T-helper 1 cell treated with Interleukin-12 subunit alpha and Interleukin-12 subunit beta and Interleukin-4 antibody, amounts not matched to agents 30 μg/mL and 1 μg/mL, for 36 hours (primary cell): Measurements from ENCODE around the gene GDF11.
"Not testable (repeated sequence)": the region's sequence is repeated elsewhere in the genome, so short reads cannot be mapped to it uniquely, and the experiment has no call there.

Experiments used
- H3K27ac Mint-ChIP-seq: one replicate; pipeline ENCODE4 v1.8.0; 2021; ENCODE audit warnings: mild to moderate bottlenecking, mixed read lengths
- H3K27me3 Mint-ChIP-seq: one replicate; pipeline ENCODE4 v1.8.0; 2021; ENCODE audit warnings: low read depth, mixed read lengths
- H3K36me3 Mint-ChIP-seq: one replicate; pipeline ENCODE4 v1.8.0; 2021; ENCODE audit warnings: low read depth, mixed read lengths
- H3K4me1 Mint-ChIP-seq: one replicate; pipeline ENCODE4 v1.8.0; 2021; ENCODE audit warnings: low read depth, mixed read lengths
- H3K4me3 Mint-ChIP-seq: one replicate; pipeline ENCODE4 v1.8.0; 2021; ENCODE audit warnings: mild to moderate bottlenecking, moderate library complexity, mixed read lengths
- H3K9me3 Mint-ChIP-seq: one replicate; pipeline ENCODE4 v1.8.0; 2021; ENCODE audit warnings: mixed read lengths

GDF11 gene

GRCh38 chr12:55738123-55739024 lies 4.5 kb upstream of the GDF11 start:
- Mint-ChIP-seq H3K27ac (peak overlapping the region; percentile 82), H3K27me3 (no peaks in the 10 kb centered on the region), H3K9me3 (no peaks in the 10 kb centered on the region), H3K4me3 (peak overlapping the region; percentile 82), H3K4me1 (peaks cover 26% of the 10 kb centered on the region), H3K36me3 (no peaks in the 10 kb centered on the region)

- Mint-ChIP-seq H3K27ac (no peak overlapping the region), H3K27me3 (no peaks in the 10 kb centered on the region), H3K9me3 (no peaks in the 10 kb centered on the region), H3K36me3 (no peaks in the 10 kb centered on the region), H3K4me1 (peaks cover 26% of the 10 kb centered on the region), H3K4me3 (peak overlapping the region; percentile 82)
Observed at GRCh38 chr12:55739025-55739378, 3.9 kb upstream of the GDF11 start.

DNA sequence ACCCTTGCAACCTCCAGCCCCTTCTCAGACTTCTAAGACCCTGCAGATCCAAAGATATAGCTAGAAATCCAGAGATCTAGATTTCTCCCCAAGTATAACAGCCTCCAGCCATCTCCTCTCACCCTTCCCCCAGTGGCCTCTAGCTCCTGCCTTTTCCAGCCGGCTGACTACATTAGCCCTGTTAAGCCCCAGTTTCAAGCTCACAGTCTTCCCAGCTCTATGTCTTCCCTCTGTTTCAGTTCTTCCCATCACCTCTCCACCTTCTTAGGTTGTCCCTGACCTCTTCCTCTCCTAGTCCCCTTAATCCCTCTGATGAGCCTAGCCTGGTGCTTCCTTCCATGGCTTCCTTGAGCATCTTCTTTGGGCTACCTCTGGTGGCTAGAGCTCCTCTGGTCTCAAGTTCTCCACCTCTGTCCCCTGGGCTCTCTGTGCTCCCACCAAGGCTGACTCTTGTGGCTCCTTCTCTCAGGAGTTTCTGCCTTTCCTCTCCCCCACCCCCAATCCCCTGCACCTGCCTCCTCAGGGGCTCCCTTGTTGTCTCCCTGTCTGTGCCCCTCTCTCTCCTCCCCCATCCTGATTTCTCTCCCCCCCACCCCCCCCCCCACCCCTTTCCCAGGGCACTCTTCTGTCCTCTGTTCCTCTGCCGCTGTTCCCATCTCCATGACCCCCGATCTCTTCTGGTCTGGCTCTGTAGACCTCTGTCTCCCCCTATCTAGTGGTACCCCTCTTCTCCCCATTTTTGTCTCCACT lies 816 bp upstream of the GDF11 start:
- Mint-ChIP-seq H3K4me3 (peak overlapping the region; percentile 84), H3K36me3 (no peaks in the 10 kb centered on the region), H3K9me3 (no peaks in the 10 kb centered on the region), H3K4me1 (peaks cover 41% of the 10 kb centered on the region), H3K27me3 (no peaks in the 10 kb centered on the region), H3K27ac (peak overlapping the region; percentile 57)

GRCh38 chr12:55743406-55744339 lies 751 bp downstream of the GDF11 start:
- Mint-ChIP-seq H3K4me1 (peaks cover 29% of the 10 kb centered on the region), H3K9me3 (no peaks in the 10 kb centered on the region), H3K27ac (peak overlapping the region; percentile 46), H3K27me3 (no peaks in the 10 kb centered on the region), H3K4me3 (peak overlapping the region; percentile 91), H3K36me3 (peaks cover 6% of the 10 kb centered on the region)

DNA sequence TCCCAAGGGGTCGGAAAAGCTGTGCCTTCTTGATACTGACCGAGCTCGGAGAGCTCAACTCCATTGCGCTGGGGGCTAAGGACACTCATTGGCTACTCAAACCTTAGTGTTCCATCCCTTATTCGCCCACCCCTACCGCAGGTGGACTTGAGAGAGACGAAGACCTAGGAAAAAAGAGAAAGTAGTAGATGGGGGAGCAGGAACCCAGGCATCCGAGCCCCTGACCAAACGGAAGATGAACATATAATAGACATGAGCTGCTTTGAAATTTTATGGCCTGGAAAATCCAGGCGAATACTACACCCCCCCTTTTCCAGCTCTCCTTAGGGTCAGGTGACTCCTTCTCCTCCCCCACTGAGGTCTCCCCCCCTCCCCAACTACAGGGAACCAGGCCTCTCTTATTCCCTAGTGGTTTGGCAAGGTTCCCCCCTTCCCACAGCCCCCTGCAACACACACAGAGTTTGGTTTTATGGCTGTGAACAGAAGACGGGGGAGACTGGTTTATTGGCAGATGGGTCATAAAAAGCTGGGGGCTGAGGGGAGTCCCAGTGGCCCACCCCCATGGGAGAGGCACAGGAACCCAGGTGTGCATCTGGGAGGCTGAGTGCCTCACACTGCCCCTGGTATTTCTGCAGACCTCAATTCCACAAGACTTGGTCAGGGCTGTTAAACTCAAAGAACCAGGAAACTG lies 1.6 kb downstream of the GDF11 start:
- peaks cover 26% of the 10 kb centered on the region for H3K4me1 Mint-ChIP-seq
- peaks cover 8% of the 10 kb centered on the region for H3K36me3 Mint-ChIP-seq
- peak overlapping the region; percentile 13 for H3K27ac Mint-ChIP-seq
- no peaks in the 10 kb centered on the region for H3K27me3 Mint-ChIP-seq
- no peaks in the 10 kb centered on the region for H3K9me3 Mint-ChIP-seq
- peak overlapping the region; percentile 91 for H3K4me3 Mint-ChIP-seq

DNA sequence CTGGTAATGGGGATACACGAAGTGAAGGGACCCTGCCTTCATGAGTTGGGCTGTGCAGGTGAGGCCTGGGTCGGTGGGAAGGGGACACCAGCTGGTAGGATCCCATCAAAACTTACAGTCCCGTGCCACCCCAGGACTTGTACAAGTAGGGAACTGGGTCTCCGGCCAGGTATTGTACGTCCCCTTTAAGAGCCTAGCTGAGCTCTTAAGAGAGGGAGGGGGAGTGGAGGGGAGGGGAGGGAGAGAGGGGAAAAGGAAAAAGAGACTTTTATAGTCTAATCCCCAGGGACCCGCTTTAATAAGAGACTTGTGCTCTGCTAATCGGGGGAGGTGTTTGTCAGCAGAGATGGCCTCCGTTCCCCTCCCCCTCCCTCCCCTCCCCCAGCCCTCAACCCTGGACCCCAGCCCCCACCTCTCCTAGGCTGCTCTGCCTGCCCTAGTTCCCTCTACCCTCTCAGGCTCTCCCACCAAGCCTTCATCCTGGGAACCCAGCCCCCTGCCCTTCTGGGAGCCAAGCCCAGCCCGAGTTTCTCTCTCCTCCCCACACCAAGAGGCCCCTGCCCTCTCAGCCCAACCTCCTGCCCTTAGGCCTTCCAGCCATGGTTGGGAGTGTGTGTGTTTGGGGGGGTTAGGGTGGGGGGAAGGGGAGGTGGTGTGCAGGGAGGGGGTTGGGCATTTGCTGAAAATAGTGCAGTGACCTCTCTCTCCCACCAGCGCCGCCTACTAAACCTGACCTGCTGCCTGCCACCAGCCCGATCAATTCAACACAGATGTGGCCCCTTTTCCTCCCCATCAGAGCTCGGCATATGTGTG lies 2.6 kb downstream of the GDF11 start:
- H3K4me3 Mint-ChIP-seq, result peak overlapping the region; percentile 41
- peaks cover 26% of the 10 kb centered on the region for H3K4me1 Mint-ChIP-seq
- peaks cover 12% of the 10 kb centered on the region for H3K36me3 Mint-ChIP-seq
- H3K9me3 Mint-ChIP-seq, result no peaks in the 10 kb centered on the region
- no peaks in the 10 kb centered on the region for H3K27me3 Mint-ChIP-seq
- H3K27ac Mint-ChIP-seq, result no peak overlapping the region

DNA sequence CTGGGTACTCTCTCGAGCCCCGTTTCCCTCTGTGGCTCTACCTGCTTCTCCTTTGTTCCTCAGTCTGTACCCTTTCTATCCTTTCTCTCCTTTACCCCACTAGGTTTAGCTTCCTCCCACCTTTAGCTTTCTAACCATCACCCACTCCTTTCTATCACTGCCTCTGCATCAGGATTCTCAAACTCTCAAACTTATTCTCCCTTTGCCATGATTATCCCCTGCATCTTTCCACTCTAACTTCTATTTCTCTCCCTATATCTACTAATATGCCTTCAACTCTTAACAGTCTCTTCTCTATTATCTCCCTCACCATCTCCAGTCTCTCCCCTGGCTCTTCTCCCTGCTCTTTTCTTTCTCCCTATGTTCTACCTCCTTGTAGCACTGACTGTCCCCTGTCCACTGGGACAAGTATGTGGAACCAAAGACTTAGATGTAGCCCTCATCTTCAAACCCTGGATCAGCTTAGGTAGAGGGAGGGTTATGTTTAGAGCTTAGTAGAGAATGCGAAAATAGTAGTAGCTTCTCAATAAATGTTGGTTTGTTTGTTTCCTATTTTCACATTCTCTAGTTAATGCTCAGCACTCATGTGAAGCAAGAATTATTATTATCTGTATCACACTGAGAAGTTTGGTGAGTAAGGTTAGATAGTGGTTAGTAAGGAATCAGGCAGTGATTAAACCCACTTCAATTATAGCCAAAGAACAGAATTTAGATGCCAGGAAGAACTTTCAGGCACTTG lies 3.4 kb downstream of the GDF11 start:
- H3K4me1 Mint-ChIP-seq, result peaks cover 26% of the 10 kb centered on the region
- H3K27ac Mint-ChIP-seq, result peak overlapping the region; percentile 28
- H3K4me3 Mint-ChIP-seq, result peak overlapping the region; percentile 41
- H3K27me3 Mint-ChIP-seq, result no peaks in the 10 kb centered on the region
- no peaks in the 10 kb centered on the region for H3K9me3 Mint-ChIP-seq
- H3K36me3 Mint-ChIP-seq, result peaks cover 15% of the 10 kb centered on the region

DNA sequence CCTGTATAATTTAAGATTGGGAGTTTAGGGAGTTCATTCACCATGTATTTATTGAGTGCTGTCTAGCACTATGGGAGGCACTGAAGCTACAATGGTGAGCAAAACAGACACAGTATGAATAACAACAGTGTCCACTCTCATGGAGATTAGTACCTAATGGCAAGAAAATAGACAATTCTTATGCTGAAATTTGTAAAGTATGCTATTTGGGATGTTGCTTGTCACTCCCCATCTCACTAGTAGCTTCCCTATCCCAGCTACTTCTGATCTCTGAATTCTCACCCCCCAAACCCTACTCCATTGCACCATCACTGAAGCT lies 4.0 kb downstream of the GDF11 start:
- H3K36me3 Mint-ChIP-seq, result peaks cover 17% of the 10 kb centered on the region
- H3K4me1 Mint-ChIP-seq, result peaks cover 24% of the 10 kb centered on the region
- no peaks in the 10 kb centered on the region for H3K9me3 Mint-ChIP-seq
- H3K27me3 Mint-ChIP-seq, result no peaks in the 10 kb centered on the region
- no peak overlapping the region for H3K27ac Mint-ChIP-seq
- H3K4me3 Mint-ChIP-seq, result no peak overlapping the region

DNA sequence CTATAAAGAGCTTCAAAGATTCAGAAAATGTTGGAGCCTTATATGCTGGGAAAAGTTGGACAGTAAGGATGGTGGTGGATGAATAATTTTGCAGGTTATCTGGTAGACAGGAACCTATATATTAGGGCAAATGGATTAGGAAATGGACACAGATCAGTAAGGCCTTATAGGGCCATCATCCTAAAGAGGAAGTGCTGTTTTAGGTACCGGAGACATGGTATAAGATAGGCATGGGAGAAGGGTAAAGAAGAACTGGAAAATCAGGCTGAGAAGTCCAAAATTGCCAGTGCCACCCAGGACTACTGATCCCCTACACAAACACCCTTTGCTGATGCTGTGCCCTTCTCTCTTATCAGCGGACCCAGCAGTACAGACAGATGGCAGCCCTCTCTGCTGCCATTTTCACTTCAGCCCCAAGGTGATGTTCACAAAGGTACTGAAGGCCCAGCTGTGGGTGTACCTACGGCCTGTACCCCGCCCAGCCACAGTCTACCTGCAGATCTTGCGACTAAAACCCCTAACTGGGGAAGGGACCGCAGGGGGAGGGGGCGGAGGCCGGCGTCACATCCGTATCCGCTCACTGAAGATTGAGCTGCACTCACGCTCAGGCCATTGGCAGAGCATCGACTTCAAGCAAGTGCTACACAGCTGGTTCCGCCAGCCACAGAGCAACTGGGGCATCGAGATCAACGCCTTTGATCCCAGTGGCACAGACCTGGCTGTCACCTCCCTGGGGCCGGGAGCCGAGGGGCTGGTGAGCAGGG lies 5.5 kb downstream of the GDF11 start:
- no peaks in the 10 kb centered on the region for H3K27me3 Mint-ChIP-seq
- no peaks in the 10 kb centered on the region for H3K9me3 Mint-ChIP-seq
- peaks cover 16% of the 10 kb centered on the region for H3K4me1 Mint-ChIP-seq
- H3K36me3 Mint-ChIP-seq, result peaks cover 18% of the 10 kb centered on the region
- H3K27ac Mint-ChIP-seq, result no peak overlapping the region
- H3K4me3 Mint-ChIP-seq, result no peak overlapping the region

GRCh38 chr12:55755246-55755645 lies 12.3 kb downstream of the GDF11 start:
- Mint-ChIP-seq H3K27ac (peak overlapping the region; percentile 1), H3K9me3 (no peaks in the 10 kb centered on the region), H3K4me3 (no peak overlapping the region), H3K36me3 (peaks cover 43% of the 10 kb centered on the region), H3K4me1 (peaks cover 8% of the 10 kb centered on the region), H3K27me3 (no peaks in the 10 kb centered on the region)

- H3K27me3 Mint-ChIP-seq, result no peaks in the 10 kb centered on the region
- peaks cover 46% of the 10 kb centered on the region for H3K36me3 Mint-ChIP-seq
- H3K4me1 Mint-ChIP-seq, result peaks cover 16% of the 10 kb centered on the region
- H3K4me3 Mint-ChIP-seq, result no peak overlapping the region
- no peaks in the 10 kb centered on the region for H3K9me3 Mint-ChIP-seq
- peak overlapping the region; percentile 11 for H3K27ac Mint-ChIP-seq
Observed at GRCh38 chr12:55757701-55758100, 14.8 kb downstream of the GDF11 start.

GRCh38 chr12:55758575-55758974 lies 15.7 kb downstream of the GDF11 start:
- H3K9me3 Mint-ChIP-seq, H3K4me3 Mint-ChIP-seq, H3K27ac Mint-ChIP-seq, H3K27me3 Mint-ChIP-seq: not testable (repeated sequence)
- Mint-ChIP-seq H3K36me3 (peaks cover 46% of the 10 kb centered on the region), H3K4me1 (peaks cover 16% of the 10 kb centered on the region)
